HEK293T (cell line): ENCODE data around the gene NOTCH2.

Experiments used
- ARNT ChIP-seq: fragments of 450-650 bp; IDR thresholded peaks from 2 replicates; pipeline ENCODE4 v1.6.1; 2017; ENCODE audit warnings: mild to moderate bottlenecking
- BHLHE40 ChIP-seq: fragments of 450-650 bp; IDR thresholded peaks from 2 replicates; pipeline ENCODE4 v1.6.1; 2016; ENCODE audit warnings: mild to moderate bottlenecking, moderate library complexity, borderline replicate concordance
- CTBP1 ChIP-seq: fragments of 450-650 bp; IDR thresholded peaks from 2 replicates; pipeline ENCODE4 v1.6.1; 2016; ENCODE audit warnings: borderline replicate concordance
- ELF4 ChIP-seq: fragments of 450-650 bp; IDR thresholded peaks from 2 replicates; pipeline ENCODE4 v1.6.1; 2017; ENCODE audit warnings: antibody characterized with exemption
- FOXA1 ChIP-seq: fragments of 450-650 bp; IDR thresholded peaks from 2 replicates; pipeline ENCODE4 v1.6.1; 2016; ENCODE audit warnings: mild to moderate bottlenecking
- FOXK2 ChIP-seq: fragments of 450-650 bp; IDR thresholded peaks from 2 replicates; pipeline ENCODE4 v1.6.1; 2016; ENCODE audit warnings: mild to moderate bottlenecking
- FOXM1 ChIP-seq: fragments of 450-650 bp; IDR thresholded peaks from 2 replicates; pipeline ENCODE4 v1.6.1; 2017; ENCODE audit warnings: mild to moderate bottlenecking, borderline replicate concordance
- HDGF ChIP-seq: fragments of 450-650 bp; IDR thresholded peaks from 2 replicates; pipeline ENCODE4 v1.6.1; 2017; ENCODE audit warnings: antibody characterized with exemption, borderline replicate concordance
- NFRKB ChIP-seq: fragments of 450-650 bp; IDR thresholded peaks from 2 replicates; pipeline ENCODE4 v1.6.1; 2016; ENCODE audit warnings: mild to moderate bottlenecking, moderate library complexity
- PKNOX1 ChIP-seq: fragments of 450-650 bp; IDR thresholded peaks from 2 replicates; pipeline ENCODE4 v1.6.1; 2016
- SP1 ChIP-seq: fragments of 450-650 bp; IDR thresholded peaks from 2 replicates; pipeline ENCODE4 v1.6.1; 2017
- SUZ12 ChIP-seq: fragments of 450-650 bp; IDR thresholded peaks from 2 replicates; pipeline ENCODE4 v1.6.1; 2016; ENCODE audit warnings: mild to moderate bottlenecking
- ZNF384 ChIP-seq: fragments of 450-650 bp; IDR thresholded peaks from 2 replicates; pipeline ENCODE4 v1.6.1; 2016

DNA sequence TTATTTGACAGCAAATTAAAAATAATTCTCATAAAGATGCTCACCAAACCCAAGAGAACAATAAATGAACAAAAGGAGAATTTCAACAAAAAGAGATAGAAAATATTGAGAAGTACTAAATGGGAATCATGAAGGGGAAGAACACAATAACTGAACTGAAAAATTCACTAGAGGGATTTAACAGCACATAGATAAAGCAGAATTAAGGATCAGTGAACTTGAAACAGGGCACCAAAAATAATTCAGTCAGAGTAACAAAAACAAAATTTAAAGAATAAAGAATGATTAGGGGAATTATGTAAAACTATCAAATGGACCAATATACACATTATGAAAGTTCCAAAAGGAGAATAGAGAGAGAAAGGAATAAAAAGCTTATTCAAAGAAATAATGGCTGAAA, 181.0 kb downstream of the NOTCH2 start:
- no peak for TF ChIP-seq SP1
- TF ChIP-seq SUZ12 = no peak
- no peak for TF ChIP-seq BHLHE40
- no peak for TF ChIP-seq NFRKB
- TF ChIP-seq HDGF = no peak
- no peak for TF ChIP-seq CTBP1
- TF ChIP-seq FOXM1 = no peak
- TF ChIP-seq FOXK2 = no peak
- no peak for TF ChIP-seq ELF4
- no peak for TF ChIP-seq PKNOX1
- TF ChIP-seq FOXA1 = no peak
- no peak for TF ChIP-seq ARNT
- TF ChIP-seq ZNF384 = no peak
